Mucosa of descending colon (tissue), 3 donors: ENCODE results near the gene DQX1. TPM values are rescaled to one million over a fixed set of nuclear protein-coding genes. Genes with fewer than 3 reads are reported as not detected.

Experiments
- ATAC-seq: fragments of 200-7000 bp; cut with Tn5 transposase; one replicate; pipeline ENCODE4 v1.9.1; 2020; ENCODE audit warnings: mild to moderate bottlenecking, moderate library complexity
- DNase-seq, 3 donors: peaks; one replicate each; pipeline ENCODE4 v3.0.0-alpha.2; 2020
- H3K36me3 ChIP-seq: fragments of 200-600 bp; one replicate; pipeline ENCODE4 v1.8.0; 2021; ENCODE audit warnings: low read depth, mild to moderate bottlenecking
- H3K4me1 ChIP-seq: fragments of 200-600 bp; one replicate; pipeline ENCODE4 v1.8.0; 2021; ENCODE audit warnings: low read depth, mild to moderate bottlenecking
- H3K4me3 ChIP-seq: fragments of 200-600 bp; one replicate; pipeline ENCODE4 v1.8.0; 2021; ENCODE audit warnings: mild to moderate bottlenecking
- H3K9me3 ChIP-seq: fragments of 200-600 bp; one replicate; pipeline ENCODE4 v1.8.0; 2021; ENCODE audit warnings: mild to moderate bottlenecking
- intact Hi-C, 2 donors: fragments of 100-400 bp; cut with DNase I in 1 of 2; cut with micrococcal nuclease in 1 of 2; formaldehyde crosslinking; loops; one replicate each; pipeline versions ENCODE4 v1.11.0 to v1.11.1; 2022; cut with DNase I, micrococcal nuclease
- total RNA-seq, 3 donors: library from RNA; stranded (reverse); fragmentation: NEBNext Ultra II Directional in 2 of 3; extraction: Animal tissue kit (Norgen Biotek cat#: 25700) in 2 of 3; gene quantifications; one replicate each; pipeline versions ENCODE4 v1.2.1 to v1.2.4, GENCODE V29; 2021 to 2023
- TF ChIP-seq, protein P1 (sequence below): fragments of 200-600 bp; IDR thresholded peaks from one replicate; pipeline ENCODE4 v1.8.0; 2022; ENCODE audit warnings: antibody characterized with exemption, mild to moderate bottlenecking
- donor health status: DM: no; HTN: no; CAD: no; lungs with moderate emphysema.
- donor health status: DM: no; HTN: no; CAD: no.
- donor health status: DM: no; HTN: yes; CAD: no.

Gene DQX1
- total RNA-seq, 3 donors from 2014 or later: 17.9 to 58.3 (median 22.2) TPM

DNA sequence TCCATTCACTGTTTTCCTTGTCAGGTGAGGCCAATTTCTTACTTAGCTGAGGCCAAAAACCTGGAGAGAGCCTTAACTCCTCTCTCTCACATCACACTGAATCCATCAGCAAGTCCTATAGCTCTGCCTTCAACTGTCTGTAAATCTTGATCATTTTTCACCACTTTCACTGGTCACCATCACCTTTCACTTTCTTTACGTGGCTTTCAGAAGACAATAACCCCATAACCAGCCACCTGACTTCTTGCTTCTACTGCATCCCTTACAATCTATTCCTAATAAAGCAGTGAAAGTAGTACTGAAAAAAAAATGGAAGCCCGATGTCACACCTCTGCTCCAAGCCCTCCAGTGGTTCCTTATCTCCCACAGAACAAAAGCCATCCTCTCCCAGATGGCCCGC is 20.0 kb upstream of the DQX1 start:
- no peak for ATAC-seq
- intact Hi-C loops: no loop called here
- Histone ChIP-seq H3K9me3 (no peaks in the 10 kb centered on the region), H3K4me1 (peaks cover 10% of the 10 kb centered on the region), H3K4me3 (no peak overlapping the region), H3K36me3 (no peaks in the 10 kb centered on the region)
- TF ChIP-seq, protein P1, sequence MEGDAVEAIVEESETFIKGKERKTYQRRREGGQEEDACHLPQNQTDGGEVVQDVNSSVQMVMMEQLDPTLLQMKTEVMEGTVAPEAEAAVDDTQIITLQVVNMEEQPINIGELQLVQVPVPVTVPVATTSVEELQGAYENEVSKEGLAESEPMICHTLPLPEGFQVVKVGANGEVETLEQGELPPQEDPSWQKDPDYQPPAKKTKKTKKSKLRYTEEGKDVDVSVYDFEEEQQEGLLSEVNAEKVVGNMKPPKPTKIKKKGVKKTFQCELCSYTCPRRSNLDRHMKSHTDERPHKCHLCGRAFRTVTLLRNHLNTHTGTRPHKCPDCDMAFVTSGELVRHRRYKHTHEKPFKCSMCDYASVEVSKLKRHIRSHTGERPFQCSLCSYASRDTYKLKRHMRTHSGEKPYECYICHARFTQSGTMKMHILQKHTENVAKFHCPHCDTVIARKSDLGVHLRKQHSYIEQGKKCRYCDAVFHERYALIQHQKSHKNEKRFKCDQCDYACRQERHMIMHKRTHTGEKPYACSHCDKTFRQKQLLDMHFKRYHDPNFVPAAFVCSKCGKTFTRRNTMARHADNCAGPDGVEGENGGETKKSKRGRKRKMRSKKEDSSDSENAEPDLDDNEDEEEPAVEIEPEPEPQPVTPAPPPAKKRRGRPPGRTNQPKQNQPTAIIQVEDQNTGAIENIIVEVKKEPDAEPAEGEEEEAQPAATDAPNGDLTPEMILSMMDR: no peak
- no peak for DNase-seq

DNA sequence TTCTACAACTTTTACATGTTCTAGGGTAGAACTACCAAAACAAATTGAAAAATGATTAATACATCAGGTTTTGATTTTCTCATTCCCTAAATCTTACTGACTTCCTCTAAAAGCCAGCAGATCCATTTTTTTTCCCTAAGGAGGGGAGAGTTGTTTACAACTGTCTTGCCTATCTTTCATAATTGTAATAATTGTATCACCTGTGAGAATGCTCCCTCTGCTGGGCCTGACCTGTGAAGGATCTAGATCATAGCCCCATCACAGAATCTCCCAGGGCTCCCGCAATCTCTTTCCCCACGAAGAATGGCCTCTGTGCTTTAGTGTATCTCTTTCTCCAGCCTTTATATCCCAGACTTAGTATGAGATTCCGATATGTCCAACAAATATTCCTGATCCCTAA is 18.6 kb upstream of the DQX1 start:
- DNase-seq (peak in 1 of 3 donors; percentile 51), ATAC-seq (no peak)
- Histone ChIP-seq H3K36me3 (no peaks in the 10 kb centered on the region), H3K4me3 (no peak overlapping the region), H3K4me1 (peaks cover 7% of the 10 kb centered on the region), H3K9me3 (no peaks in the 10 kb centered on the region)
- intact Hi-C loops: no loop called here
- TF ChIP-seq, protein P1: no peak

DNA sequence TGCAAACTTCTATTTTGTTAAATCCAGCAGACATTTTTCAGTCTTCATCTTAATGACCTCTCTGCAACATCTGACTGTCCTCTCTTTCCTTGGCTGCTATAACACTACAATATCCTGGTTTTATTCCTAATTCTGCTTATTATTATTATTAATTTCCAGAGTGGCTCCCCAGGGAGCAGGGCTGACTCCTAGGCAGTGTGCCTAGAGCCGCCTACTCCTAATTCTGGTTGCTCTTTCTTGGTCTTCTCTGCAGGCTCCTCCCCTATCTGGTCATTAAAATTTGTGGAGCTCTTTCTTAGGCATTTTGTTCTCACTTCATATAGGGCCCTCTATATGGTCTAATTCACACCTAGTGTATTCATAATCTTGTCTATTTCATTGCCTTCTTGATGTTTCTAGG is 16.9 kb upstream of the DQX1 start:
- H3K4me3 ChIP-seq: no peak overlapping the region
- no peak for ATAC-seq
- intact Hi-C loops: no loop called here
- no peak for DNase-seq
- TF ChIP-seq, protein P1: no peak
- H3K36me3 ChIP-seq: no peaks in the 10 kb centered on the region
- H3K9me3 ChIP-seq: no peaks in the 10 kb centered on the region
- no peaks in the 10 kb centered on the region for H3K4me1 ChIP-seq

DNA sequence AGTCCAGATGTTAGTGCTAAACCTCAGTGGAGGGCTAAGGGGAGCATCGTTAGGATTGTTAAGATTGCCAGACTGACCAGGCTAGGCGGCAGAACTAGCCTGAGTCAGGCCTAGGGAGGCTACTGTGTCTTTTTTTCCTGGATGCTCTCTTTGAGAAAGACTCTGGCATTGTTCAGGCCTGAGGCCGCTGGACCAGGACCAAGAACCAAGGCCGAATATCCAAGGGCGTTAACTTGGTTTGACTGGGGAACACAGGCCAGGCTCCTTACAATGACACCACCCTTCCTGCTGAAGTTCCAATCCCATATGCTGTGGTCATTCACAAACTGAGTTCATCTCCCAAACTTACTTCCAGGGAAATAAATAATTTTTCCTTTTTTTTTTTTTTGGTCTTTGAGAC is 14.3 kb upstream of the DQX1 start:
- Histone ChIP-seq H3K36me3 (no peaks in the 10 kb centered on the region), H3K9me3 (no peaks in the 10 kb centered on the region), H3K4me1 (no peaks in the 10 kb centered on the region), H3K4me3 (no peak overlapping the region)
- DNase-seq (no peak), ATAC-seq (no peak)
- TF ChIP-seq, protein P1: no peak
- intact Hi-C loops: no loop called here

DNA sequence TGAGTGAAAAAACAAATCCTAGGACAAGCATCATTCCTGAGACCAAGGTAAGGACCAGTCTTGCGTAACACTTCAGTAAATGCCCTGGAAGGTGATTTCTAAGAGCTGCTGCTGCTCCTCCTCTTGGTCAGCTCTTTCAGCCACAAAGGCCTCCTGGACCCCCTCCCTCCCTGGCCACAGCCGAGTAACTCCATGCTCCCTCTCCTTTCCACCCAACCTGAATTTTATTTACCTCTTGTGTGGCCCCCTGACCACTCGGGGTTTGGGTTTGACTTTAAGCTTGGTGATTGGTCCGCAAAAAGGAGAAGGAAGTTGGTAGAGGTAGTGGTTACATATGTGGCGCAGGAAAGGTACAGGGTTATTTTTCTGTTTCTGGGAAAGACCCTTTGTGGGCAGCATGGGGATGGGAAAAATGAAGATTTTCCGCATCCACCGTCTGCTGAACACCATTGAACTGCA is 12.9 kb upstream of the DQX1 start:
- TF ChIP-seq, protein P1: no peak
- intact Hi-C loops: loop anchor here in 1 of 2 donors (10.0 kb wide), 1 partner anchor 54 kb away; the partner anchor contains the start of genes CCDC142 and TTC31
- no peak for ATAC-seq
- no peaks in the 10 kb centered on the region for H3K4me1 ChIP-seq
- no peaks in the 10 kb centered on the region for H3K9me3 ChIP-seq
- DNase-seq: no peak
- H3K36me3 ChIP-seq: no peaks in the 10 kb centered on the region
- no peak overlapping the region for H3K4me3 ChIP-seq

DNA sequence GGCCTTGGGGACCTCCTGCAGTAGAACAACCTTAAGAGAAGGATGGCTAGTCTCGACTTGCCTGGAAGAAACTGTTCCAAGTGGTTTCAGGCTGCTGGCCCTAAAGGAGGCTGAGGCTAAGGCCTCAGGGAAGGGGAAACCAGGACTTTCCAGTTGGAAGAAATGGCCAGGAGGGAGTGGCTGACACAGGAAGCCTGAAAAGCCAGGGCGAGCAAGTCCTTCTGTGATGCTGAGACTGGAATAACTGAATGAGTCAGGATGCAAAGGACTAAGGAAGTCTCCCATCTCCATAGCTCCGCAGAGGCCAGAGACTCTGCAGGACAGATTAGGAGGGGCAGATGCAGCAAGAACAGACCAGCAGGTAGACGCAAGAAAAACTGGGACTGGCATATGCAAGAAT is 11.1 kb upstream of the DQX1 start:
- H3K36me3 ChIP-seq: no peaks in the 10 kb centered on the region
- H3K9me3 ChIP-seq: no peaks in the 10 kb centered on the region
- no peak for DNase-seq
- no peaks in the 10 kb centered on the region for H3K4me1 ChIP-seq
- intact Hi-C loops: loop anchor here in 1 of 2 donors (10.0 kb wide), 1 partner anchor 52 kb away; the partner anchor contains the start of genes CCDC142 and TTC31
- TF ChIP-seq, protein P1: no peak
- ATAC-seq: no peak
- H3K4me3 ChIP-seq: no peak overlapping the region
